GM10248 (cell line): ENCODE results near the gene PHACTR1.

Experiments used
- CTCF ChIA-PET: fragments of 300-600 bp; sonication (Branson Sonifier 250); formaldehyde crosslinking; extraction: SDS; loops from one replicate; lab custom pipeline; 2021; ENCODE audit warnings: antibody characterized with exemption; lab: Yijun Ruan, JAX
- POLR2A ChIA-PET: fragments of 350-650 bp; sonication (Branson Sonifier 250); formaldehyde crosslinking; extraction: SDS; loops from one replicate; lab custom pipeline; 2020; ENCODE audit warnings: antibody characterized with exemption; lab: Yijun Ruan, JAX
- DNase-seq: peaks from one replicate; pipeline ENCODE4 v3.0.0; 2012; ENCODE audit errors: extremely low spot score
- TF ChIP-seq, protein P1 (sequence below): IDR thresholded peaks from 2 replicates; pipeline ENCODE4 v1.5.1; 2012; ENCODE audit warnings: mild to moderate bottlenecking, low read depth; ENCODE audit errors: extremely low read depth, missing control alignments, control extremely low read depth

The PHACTR1 gene

DNA sequence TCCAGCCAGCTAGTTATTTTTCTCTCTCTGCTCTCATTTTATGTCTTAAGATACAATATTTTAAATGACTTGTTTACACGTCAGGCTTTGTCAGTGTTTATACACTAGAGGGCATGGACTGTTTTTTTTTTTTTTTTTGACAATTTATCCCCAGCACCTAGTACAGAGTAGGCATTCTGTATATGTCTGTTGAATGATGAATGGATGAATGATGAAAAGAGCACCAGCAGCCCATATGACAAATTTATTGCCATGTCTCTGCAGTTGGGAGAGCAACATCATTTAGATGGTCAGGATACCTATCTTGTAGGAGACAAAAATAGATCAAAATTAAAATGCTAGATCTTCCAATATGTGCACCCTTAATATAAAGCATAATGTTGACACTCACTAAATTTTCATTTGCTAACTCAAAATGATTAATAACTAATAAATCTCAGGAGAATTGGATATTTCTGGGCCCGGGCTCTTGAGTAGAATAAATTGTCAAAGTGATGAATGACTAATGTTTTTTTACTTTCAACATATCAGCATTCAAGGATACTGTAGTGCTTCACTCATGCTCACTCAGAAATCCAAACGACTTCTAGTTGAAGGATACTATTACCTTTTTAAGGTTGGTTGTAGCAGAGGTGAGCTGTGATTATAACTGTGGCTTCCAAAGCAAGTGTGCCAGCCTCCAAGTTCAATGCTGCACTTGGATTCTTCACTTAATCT lies 200.0 kb downstream of the PHACTR1 start:
- CTCF ChIA-PET = interaction anchor here (1.3 kb wide), 1 partner anchor 10 kb away, joined by 3 read pairs; no protein-coding TSS in a partner anchor
- TF ChIP-seq, protein P1, sequence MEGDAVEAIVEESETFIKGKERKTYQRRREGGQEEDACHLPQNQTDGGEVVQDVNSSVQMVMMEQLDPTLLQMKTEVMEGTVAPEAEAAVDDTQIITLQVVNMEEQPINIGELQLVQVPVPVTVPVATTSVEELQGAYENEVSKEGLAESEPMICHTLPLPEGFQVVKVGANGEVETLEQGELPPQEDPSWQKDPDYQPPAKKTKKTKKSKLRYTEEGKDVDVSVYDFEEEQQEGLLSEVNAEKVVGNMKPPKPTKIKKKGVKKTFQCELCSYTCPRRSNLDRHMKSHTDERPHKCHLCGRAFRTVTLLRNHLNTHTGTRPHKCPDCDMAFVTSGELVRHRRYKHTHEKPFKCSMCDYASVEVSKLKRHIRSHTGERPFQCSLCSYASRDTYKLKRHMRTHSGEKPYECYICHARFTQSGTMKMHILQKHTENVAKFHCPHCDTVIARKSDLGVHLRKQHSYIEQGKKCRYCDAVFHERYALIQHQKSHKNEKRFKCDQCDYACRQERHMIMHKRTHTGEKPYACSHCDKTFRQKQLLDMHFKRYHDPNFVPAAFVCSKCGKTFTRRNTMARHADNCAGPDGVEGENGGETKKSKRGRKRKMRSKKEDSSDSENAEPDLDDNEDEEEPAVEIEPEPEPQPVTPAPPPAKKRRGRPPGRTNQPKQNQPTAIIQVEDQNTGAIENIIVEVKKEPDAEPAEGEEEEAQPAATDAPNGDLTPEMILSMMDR = no peak
- POLR2A ChIA-PET = no interaction called here
- DNase-seq = no peak

DNA sequence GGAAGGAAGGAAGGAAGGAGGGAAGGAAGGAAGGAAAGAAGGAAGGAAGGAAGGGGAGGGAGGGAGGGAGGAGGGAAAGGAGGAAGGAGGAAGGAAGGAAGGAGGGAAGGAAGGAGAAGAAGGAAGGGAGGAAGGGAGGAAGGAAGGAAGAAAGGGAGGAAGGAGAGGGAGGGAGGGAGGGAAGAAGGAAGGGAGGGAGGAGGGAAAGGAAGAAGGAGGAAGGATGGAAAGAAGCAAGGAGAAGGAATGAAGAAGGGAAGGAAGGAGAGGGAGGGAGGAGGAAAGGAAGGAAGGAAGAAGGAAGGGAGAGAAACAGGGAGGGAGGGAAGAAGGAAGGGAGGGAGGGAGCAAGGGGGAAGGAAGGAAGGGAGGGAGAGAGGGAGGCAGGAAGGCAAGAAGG lies 204.9 kb downstream of the PHACTR1 start:
- ChIA-PET POLR2A (no interaction called here), CTCF (interaction anchor here (1.0 to 1.2 kb wide), 2 partner anchors 10 kb away, joined by 5 read pairs; no protein-coding TSS in a partner anchor)
- no peak for DNase-seq
- TF ChIP-seq, protein P1 = no peak

DNA sequence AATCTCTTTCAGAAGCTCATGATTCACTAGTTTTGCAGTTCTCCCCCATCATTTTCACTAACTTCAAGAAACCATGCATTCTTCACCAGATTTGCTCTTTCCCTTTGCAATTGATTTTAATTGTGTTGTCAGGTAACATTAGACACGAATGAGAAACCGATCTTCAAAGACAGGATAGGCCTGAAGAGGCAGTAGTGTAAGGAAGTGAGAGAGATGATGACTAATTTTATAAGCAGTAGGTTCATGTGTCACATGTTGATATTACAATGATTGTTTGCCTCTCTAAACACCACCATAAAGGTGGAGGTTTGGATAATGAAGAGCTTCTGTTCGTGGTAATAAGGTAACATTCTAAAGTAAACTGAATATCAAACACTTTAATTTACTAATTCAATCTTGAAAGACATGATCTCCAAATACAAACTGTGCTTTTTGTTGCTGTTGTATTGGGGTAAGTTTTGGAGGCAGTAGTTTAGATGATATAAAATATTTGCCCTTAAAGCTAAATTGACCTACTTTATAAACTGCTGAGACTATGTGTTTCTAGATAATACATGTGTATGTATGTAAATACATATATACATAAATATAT lies 207.2 kb downstream of the PHACTR1 start:
- TF ChIP-seq, protein P1 = no peak
- DNase-seq = peak; percentile 31
- ChIA-PET CTCF (interaction anchor here (1.8 kb wide), 1 partner anchor 10 kb away, joined by 3 read pairs; no protein-coding TSS in a partner anchor), POLR2A (no interaction called here)

DNA sequence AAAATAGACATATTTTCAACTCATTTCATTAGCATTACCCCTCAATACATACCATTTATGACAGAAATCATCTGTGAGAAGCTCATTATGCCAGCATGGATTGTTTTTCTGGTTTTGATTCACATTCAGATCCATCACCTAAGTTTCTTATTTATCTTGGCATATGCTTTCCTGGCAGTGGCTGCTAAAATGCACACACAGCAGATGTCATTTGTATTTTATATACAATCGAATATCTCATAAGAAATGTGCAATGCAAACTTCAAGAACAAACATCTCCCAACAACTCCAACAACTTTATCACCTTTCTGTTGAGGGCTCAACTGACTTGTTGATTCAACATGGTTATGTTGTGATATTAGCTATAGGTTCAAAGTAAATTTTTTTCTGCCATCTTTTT lies 208.3 kb downstream of the PHACTR1 start:
- CTCF ChIA-PET = interaction anchor here (1.5 kb wide), 1 partner anchor 31 kb away, joined by 3 read pairs; no protein-coding TSS in a partner anchor
- TF ChIP-seq, protein P1 = no peak
- POLR2A ChIA-PET = no interaction called here
- no peak for DNase-seq

DNA sequence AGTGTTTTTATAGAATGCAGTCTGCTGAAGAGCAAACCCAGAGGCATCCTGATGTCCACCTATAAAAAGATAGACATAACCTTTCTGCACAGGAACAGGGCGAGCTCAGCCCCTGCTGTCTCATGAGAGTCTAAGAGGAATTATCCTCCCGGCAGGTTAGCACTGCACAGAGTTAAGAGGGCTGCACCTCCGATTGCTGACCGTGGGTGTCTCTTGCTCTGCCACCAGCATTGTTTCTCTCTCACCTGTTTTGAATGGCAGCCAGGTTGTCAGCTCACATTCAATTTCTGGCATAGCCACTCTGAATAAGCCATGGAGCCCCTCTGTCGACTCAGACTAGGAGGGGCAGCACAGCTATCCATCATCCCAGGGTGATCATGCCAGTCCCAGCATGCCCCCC lies 211.2 kb downstream of the PHACTR1 start:
- ChIA-PET POLR2A (no interaction called here), CTCF (no interaction called here)
- TF ChIP-seq, protein P1 = no peak
- no peak for DNase-seq

DNA sequence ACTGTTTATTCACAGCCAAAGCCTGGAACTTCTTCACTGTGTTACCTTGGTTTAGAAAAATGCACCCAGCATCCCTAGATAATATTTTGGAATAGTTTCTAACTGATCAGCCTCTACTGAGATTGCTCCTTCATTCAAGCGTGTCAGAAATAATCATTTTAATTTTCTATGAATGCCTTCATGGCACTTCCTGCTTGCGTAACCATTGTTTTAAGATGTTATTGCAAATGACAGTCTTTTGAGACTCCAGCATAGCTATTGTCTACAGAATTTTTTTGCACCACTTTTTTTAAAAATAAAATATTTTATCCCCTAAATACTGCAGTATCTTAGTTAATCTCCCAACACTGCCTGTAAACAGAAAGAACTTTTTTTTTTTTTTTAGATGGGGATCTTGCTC lies 213.1 kb downstream of the PHACTR1 start:
- ChIA-PET POLR2A (no interaction called here), CTCF (no interaction called here)
- TF ChIP-seq, protein P1 = no peak
- no peak for DNase-seq
